22Rv1 (cell line): ENCODE data around the gene CAPN11.

Source experiments
- H3K27ac ChIP-seq: fragments of 450-650 bp; 2 replicates; pipeline ENCODE4 v1.5.1; 2017
- CTCF ChIP-seq: fragments of 450-650 bp; IDR thresholded peaks from 2 replicates; pipeline ENCODE4 v1.5.1; 2017; ENCODE audit warnings: mild to moderate bottlenecking
- ZFX ChIP-seq: fragments of 450-650 bp; IDR thresholded peaks from 2 replicates; pipeline ENCODE4 v1.6.1; 2017; ENCODE audit warnings: antibody characterized with exemption, borderline replicate concordance

Gene CAPN11

GRCh38 chr6:44161997-44162338 lies 3.3 kb downstream of the CAPN11 start:
- no peak overlapping the region for H3K27ac ChIP-seq
- TF ChIP-seq ZFX: no peak
- no peak for TF ChIP-seq CTCF

- no peak for TF ChIP-seq CTCF
- TF ChIP-seq ZFX: no peak
- H3K27ac ChIP-seq: no peak overlapping the region
Measured at GRCh38 chr6:44162876-44163625, 4.4 kb downstream of the CAPN11 start.

GRCh38 chr6:44166116-44166515 lies 7.5 kb downstream of the CAPN11 start:
- H3K27ac ChIP-seq: no peak overlapping the region
- TF ChIP-seq ZFX: no peak
- TF ChIP-seq CTCF: no peak

GRCh38 chr6:44166591-44167184 lies 8.1 kb downstream of the CAPN11 start:
- no peak overlapping the region for H3K27ac ChIP-seq
- TF ChIP-seq ZFX: no peak
- TF ChIP-seq CTCF: no peak

- no peak overlapping the region for H3K27ac ChIP-seq
- TF ChIP-seq ZFX: no peak
Measured at GRCh38 chr6:44167567-44167966, 8.9 kb downstream of the CAPN11 start.

GRCh38 chr6:44169154-44169553 lies 10.5 kb downstream of the CAPN11 start:
- no peak overlapping the region for H3K27ac ChIP-seq
- TF ChIP-seq CTCF: no peak
- TF ChIP-seq ZFX: no peak

GRCh38 chr6:44169886-44170570 lies 11.4 kb downstream of the CAPN11 start:
- TF ChIP-seq CTCF: no peak
- H3K27ac ChIP-seq: no peak overlapping the region
